ENCODE results near the gene GAS2L3. TPM values are rescaled to one million over a fixed set of nuclear protein-coding genes. Genes with fewer than 3 reads are reported as not detected.
"Not testable (repeated sequence)": the region's sequence is repeated elsewhere in the genome, so short reads cannot be mapped to it uniquely, and the experiment has no call there.

Gene GAS2L3
- polyA plus RNA-seq, 6 donors from 2014 or later, result not detected

DNA sequence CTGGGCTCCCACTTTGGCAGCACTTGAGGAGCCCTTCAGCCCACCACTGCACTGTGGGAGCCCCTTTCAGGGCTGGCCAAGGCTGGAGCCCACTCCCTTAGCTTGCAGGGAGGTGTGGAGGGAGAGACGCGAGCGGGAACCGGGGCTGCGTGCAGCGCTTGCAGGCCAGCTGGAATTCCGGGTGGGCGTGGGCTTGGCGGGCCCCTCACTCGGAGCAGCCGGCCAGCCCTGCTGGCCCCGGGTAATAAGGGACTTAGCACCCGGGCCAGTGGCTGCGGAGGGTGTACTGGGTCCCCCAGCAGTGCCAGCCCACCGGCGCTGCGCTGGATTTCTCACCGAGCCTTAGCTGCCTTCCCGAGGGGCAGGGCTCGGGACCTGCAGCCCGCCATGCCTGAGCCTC is 14.2 kb upstream of the GAS2L3 start:
- H3K27me3 Mint-ChIP-seq, result peaks cover 6 to 32% (median 22%) of the 10 kb centered on the region in 3 donors
- not testable (repeated sequence) for H3K9me3 Mint-ChIP-seq; H3K4me3 Mint-ChIP-seq; H3K27ac Mint-ChIP-seq; H3K36me3 Mint-ChIP-seq; ATAC-seq (ENCODE audit: low read depth in 2 of 2); H3K4me1 Mint-ChIP-seq; DNase-seq

DNA sequence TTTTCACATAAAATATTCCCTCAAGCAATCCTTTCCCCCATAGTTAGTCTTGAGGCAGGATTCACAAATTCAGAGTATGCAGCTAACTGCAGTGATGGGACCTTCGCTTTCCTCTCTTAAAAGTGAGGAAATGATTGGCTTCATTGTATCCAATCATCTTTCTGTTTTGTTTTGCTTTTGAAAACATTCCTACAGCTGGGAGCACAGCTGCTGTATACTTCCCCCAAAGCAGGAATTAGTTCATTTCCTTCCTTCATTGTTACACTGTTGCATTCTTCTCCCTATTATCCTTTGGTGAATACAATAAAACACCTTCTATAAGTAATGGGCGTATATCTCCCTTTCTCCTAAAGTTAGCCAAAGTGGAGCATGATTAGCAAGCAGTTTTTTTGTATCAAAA is 9.4 kb upstream of the GAS2L3 start:
- H3K4me3 Mint-ChIP-seq, result no peak overlapping the region
- no peak for DNase-seq
- H3K4me1 Mint-ChIP-seq, result no peaks in the 10 kb centered on the region
- no peak overlapping the region for H3K27ac Mint-ChIP-seq
- H3K9me3 Mint-ChIP-seq, result peaks cover 0 to 4% (median 0%) of the 10 kb centered on the region in 7 donors
- peaks cover 20 to 40% (median 32%) of the 10 kb centered on the region in 3 donors for H3K27me3 Mint-ChIP-seq
- no peak for ATAC-seq (ENCODE audit: low read depth in 2 of 2)
- H3K36me3 Mint-ChIP-seq, result no peaks in the 10 kb centered on the region

DNA sequence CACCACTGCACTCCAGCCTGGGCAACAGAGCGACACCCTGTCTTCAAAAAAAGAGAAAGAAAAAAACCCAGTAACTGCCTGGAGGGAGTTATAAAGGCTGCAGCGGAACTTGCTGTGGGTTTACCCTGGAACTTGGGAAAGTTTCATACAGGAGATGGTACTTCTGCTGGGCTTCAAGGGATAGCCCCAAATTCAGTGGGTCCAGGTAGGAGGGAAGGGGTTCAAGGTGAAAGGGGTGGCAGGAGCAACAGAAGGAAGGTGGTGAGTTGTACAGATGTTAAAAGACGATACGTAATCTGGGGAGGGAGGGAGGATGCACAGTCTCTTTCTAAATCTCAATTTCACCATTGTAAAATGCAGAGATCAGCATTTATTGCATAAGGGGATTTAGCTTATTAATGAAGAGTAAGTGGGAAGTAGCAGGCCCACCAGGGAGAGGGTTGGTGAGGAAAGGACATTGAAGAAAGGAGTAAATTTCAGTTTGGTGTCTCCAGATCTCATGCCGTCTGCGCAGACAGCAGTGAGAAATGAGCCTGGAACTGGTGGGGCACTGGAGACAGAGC is 8.5 kb upstream of the GAS2L3 start:
- peak overlapping the region in 1 of 6 donors; percentile 25 for H3K27ac Mint-ChIP-seq
- H3K36me3 Mint-ChIP-seq, result no peaks in the 10 kb centered on the region
- H3K9me3 Mint-ChIP-seq, result peaks cover 0 to 4% (median 0%) of the 10 kb centered on the region in 7 donors
- DNase-seq (no peak), ATAC-seq (ENCODE audit: low read depth in 2 of 2) (no peak)
- no peaks in the 10 kb centered on the region for H3K4me1 Mint-ChIP-seq
- H3K27me3 Mint-ChIP-seq, result peaks cover 20 to 39% (median 32%) of the 10 kb centered on the region in 3 donors
- H3K4me3 Mint-ChIP-seq, result no peak overlapping the region

DNA sequence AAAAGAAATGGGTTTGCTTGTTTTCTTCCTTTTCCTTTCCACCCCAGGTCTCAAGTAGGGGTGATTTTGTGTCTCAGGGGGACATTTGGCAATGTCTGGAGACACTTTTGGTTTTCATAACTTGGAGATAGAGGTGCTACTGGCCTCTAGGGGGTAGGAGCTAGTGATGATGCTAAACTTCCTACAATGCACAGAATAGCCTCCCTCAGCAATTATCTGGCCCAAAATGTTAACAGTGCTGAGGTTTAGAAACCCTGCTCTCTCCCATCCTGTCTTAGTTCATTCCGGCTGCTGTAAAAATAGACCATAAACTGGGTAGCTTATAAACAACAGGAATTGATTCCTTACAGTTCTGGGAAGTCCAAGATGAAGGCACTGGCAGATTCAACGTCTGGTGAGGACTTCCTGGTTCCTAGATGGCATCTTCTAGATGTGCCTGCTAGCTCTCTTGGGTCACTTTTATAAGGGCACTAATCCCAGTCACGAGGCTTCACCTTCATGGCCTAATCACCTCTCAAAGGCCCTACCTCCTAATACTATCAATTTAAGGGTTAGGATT is 7.4 kb upstream of the GAS2L3 start:
- H3K27me3 Mint-ChIP-seq, result peaks cover 15 to 30% (median 25%) of the 10 kb centered on the region in 3 donors
- H3K27ac Mint-ChIP-seq, result no peak overlapping the region

DNA sequence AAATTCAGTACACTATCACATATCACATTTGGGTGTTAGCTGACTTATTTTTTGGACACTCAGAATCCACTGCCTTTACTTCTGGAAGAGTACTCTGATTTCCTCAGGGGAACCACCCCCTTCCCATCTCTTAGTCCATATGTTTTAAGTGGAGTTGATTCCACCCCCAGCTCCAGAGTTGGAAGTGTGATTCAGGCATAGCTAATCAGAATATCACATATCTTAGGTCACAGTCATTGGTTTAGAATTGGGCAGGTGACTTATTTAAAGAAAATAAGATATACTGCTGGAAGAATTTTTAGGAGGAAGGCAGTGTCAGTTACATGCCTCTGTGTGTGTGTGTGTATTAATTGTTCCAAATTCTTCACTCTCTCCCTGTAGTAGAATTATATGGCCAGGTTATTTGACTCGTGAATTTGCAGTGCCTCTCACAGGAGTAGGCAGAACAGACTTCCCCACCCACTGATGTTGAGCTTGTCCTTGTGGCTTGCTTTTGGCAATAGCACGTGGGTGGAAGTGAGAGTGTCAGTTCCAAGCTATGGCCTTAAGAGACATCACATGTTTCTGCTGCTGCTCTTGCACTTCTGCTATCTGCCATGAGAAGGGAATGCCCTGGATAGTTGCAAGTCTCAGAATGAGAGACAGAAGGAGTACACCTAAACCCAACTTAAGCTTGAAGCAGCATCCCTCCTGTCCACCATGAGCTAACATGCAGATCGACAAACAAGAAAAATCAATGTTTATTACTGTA is 6.4 kb upstream of the GAS2L3 start:
- DNase-seq (no peak), ATAC-seq (ENCODE audit: low read depth in 2 of 2) (peak in 1 of 2 donors; percentile 53)
- no peaks in the 10 kb centered on the region for H3K4me1 Mint-ChIP-seq
- no peak overlapping the region for H3K27ac Mint-ChIP-seq
- H3K27me3 Mint-ChIP-seq, result peaks cover 21 to 33% (median 25%) of the 10 kb centered on the region in 3 donors
- no peak overlapping the region for H3K4me3 Mint-ChIP-seq
- H3K9me3 Mint-ChIP-seq, result no peaks in the 10 kb centered on the region
- H3K36me3 Mint-ChIP-seq, result no peaks in the 10 kb centered on the region

More for the DNA sequence above, 7.4 kb upstream of the GAS2L3 start:
- DNase-seq, result no peak
- no peaks in the 10 kb centered on the region for H3K4me1 Mint-ChIP-seq
- no peak overlapping the region for H3K4me3 Mint-ChIP-seq
- H3K36me3 Mint-ChIP-seq, result no peaks in the 10 kb centered on the region
- H3K9me3 Mint-ChIP-seq, result no peaks in the 10 kb centered on the region
- ATAC-seq (ENCODE audit: low read depth in 2 of 2), result no peak

DNA sequence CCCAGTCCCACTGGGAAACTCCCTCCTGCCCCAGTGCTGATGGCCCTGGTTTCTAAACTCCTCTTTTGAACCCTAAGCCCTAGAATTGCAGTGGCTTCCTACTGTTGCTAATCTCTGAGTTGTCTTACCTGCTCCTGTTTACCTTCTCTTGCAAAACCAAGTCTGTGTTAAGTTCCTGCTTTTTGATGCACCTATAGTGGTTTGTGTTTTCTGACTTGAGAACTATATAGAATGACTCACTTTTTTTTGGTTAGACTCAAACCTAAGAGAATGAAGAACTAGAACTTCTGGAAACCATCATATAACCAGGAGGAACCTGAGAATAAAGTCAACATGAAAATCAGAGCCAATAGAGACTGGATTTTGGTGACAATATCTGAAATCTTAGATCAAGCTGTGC is 5.5 kb upstream of the GAS2L3 start:
- Mint-ChIP-seq H3K27ac (no peak overlapping the region), H3K27me3 (peaks cover 21 to 37% (median 23%) of the 10 kb centered on the region in 3 donors), H3K4me1 (peaks cover 0 to 4% (median 0%) of the 10 kb centered on the region in 3 donors), H3K36me3 (no peaks in the 10 kb centered on the region), H3K9me3 (no peaks in the 10 kb centered on the region), H3K4me3 (no peak overlapping the region)
- no peak for DNase-seq
- ATAC-seq (ENCODE audit: low read depth in 2 of 2), result no peak

DNA sequence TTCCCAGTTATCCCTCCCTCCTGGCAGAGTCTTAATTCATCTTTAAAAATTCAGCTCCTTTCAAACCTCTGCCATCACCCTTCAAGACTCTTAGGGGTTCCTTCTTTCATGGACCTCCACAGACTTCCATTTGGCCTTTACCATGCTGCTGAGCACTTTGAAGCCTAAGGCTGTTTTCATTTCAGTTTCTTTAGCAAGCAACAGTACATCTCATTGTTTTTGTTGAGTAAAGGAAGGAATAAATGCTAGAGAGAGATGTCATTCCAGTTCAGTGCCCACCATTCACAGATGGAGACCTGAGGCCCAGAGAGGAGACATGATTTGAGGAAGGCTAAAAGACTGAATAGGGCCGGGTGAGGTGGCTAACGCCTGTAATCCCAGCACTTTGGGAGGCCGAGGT is 1.3 kb upstream of the GAS2L3 start:
- Mint-ChIP-seq H3K27ac (no peak overlapping the region), H3K4me3 (peak overlapping the region; percentile 16 to 84 (median 60)), H3K9me3 (no peaks in the 10 kb centered on the region), H3K4me1 (peaks cover 7 to 17% (median 10%) of the 10 kb centered on the region in 3 donors), H3K27me3 (peaks cover 14 to 24% (median 21%) of the 10 kb centered on the region in 3 donors), H3K36me3 (no peaks in the 10 kb centered on the region)
- no peak for DNase-seq
- ATAC-seq (ENCODE audit: low read depth in 2 of 2), result no peak

GRCh38 chr12:100574187-100575074 is 947 bp downstream of the GAS2L3 start:
- ATAC-seq (ENCODE audit: low read depth in 2 of 2), result no peak
- peak overlapping the region in 1 of 6 donors; percentile 96 for H3K27ac Mint-ChIP-seq

GRCh38 chr12:100576331-100577036 is 3.0 kb downstream of the GAS2L3 start:
- Mint-ChIP-seq H3K4me1 (peaks cover 7 to 17% (median 10%) of the 10 kb centered on the region in 3 donors), H3K4me3 (no peak overlapping the region), H3K9me3 (no peaks in the 10 kb centered on the region), H3K27me3 (peaks cover 0 to 18% (median 7%) of the 10 kb centered on the region in 3 donors), H3K27ac (no peak overlapping the region), H3K36me3 (no peaks in the 10 kb centered on the region)
- DNase-seq (no peak), ATAC-seq (ENCODE audit: low read depth in 2 of 2) (no peak)

More at GRCh38 chr12:100574187-100575074, 947 bp downstream of the GAS2L3 start:
- H3K36me3 Mint-ChIP-seq, result no peaks in the 10 kb centered on the region
- peaks cover 0 to 18% (median 7%) of the 10 kb centered on the region in 3 donors for H3K27me3 Mint-ChIP-seq
- no peaks in the 10 kb centered on the region for H3K9me3 Mint-ChIP-seq
- DNase-seq, result no peak
- H3K4me3 Mint-ChIP-seq, result peak overlapping the region; percentile 91 to 97 (median 94)
- H3K4me1 Mint-ChIP-seq, result peaks cover 7 to 17% (median 10%) of the 10 kb centered on the region in 3 donors

GRCh38 chr12:100578923-100579322 is 5.4 kb downstream of the GAS2L3 start:
- peaks cover 4 to 9% (median 6%) of the 10 kb centered on the region in 3 donors for H3K4me1 Mint-ChIP-seq
- no peak overlapping the region for H3K4me3 Mint-ChIP-seq

GRCh38 chr12:100579844-100580243 is 6.4 kb downstream of the GAS2L3 start:
- no peaks in the 10 kb centered on the region for H3K27me3 Mint-ChIP-seq
- ATAC-seq (ENCODE audit: low read depth in 2 of 2) (no peak), DNase-seq (no peak)
- no peaks in the 10 kb centered on the region for H3K36me3 Mint-ChIP-seq
- H3K4me1 Mint-ChIP-seq, result peaks cover 0 to under 1% (median 0%) of the 10 kb centered on the region in 3 donors
- no peak overlapping the region for H3K4me3 Mint-ChIP-seq
- no peak overlapping the region for H3K27ac Mint-ChIP-seq
- H3K9me3 Mint-ChIP-seq, result peaks cover 3 to 8% (median 4%) of the 10 kb centered on the region in 7 donors

More at GRCh38 chr12:100578923-100579322, 5.4 kb downstream of the GAS2L3 start:
- no peak for DNase-seq
- H3K27ac Mint-ChIP-seq, result no peak overlapping the region
- H3K9me3 Mint-ChIP-seq, result peaks cover 3 to 8% (median 4%) of the 10 kb centered on the region in 7 donors
- no peaks in the 10 kb centered on the region for H3K36me3 Mint-ChIP-seq
- ATAC-seq (ENCODE audit: low read depth in 2 of 2), result no peak
- peaks cover 0 to 6% (median 0%) of the 10 kb centered on the region in 3 donors for H3K27me3 Mint-ChIP-seq

DNA sequence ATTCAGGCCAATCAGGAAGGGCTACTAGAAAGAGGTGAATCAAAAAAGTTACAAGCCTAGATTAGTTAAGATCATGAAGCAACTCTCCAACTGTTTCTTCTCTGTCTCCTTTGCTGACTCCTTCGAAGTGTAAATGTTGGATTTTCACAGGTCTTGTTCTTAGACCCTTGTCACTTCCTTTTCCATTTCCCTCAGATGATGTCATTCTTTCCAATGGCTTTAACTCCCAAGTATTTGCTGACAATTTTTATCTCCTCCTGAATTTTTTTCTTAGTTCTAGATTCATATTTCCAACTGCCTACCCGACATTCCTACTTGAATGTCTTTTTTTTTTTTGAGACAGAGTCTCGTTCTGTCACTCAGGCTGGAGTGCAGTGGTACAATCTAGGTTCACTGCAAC is 10.8 kb downstream of the GAS2L3 start:
- peaks cover 11 to 34% (median 26%) of the 10 kb centered on the region in 7 donors for H3K9me3 Mint-ChIP-seq
- ATAC-seq (ENCODE audit: low read depth in 2 of 2), result no peak
- H3K27ac Mint-ChIP-seq, result peak overlapping the region in 1 of 6 donors; percentile 9
- DNase-seq, result no peak
- peaks cover 0 to 19% of the 10 kb centered on the region in 2 donors for H3K36me3 Mint-ChIP-seq
- H3K4me1 Mint-ChIP-seq, result no peaks in the 10 kb centered on the region
- H3K4me3 Mint-ChIP-seq, result no peak overlapping the region
- H3K27me3 Mint-ChIP-seq, result peaks cover 0 to 10% (median 0%) of the 10 kb centered on the region in 3 donors

Measured in naive B cell (primary cell).